Lower leg skin (tissue), 4 donors: ENCODE measurements around the gene LASP1NB.

ENCODE experiments used
- DNase-seq, 2 donors: peaks; one replicate each; pipeline ENCODE4 v3.0.0-alpha.2; 2019; ENCODE audit warnings: low spot score in 2 of 2
- H3K4me3 ChIP-seq: fragments of 200-600 bp; sonication (generic); 2 replicates; pipeline ENCODE4 v1.5.1; 2017; ENCODE audit warnings: mild to moderate bottlenecking, low read depth; ENCODE audit not compliant: poor library complexity, severe bottlenecking
- CTCF ChIP-seq, 3 donors: fragments of 450-650 bp; IDR thresholded peaks; one replicate each; pipeline ENCODE4 v1.5.1; 2016; ENCODE audit warnings: antibody characterized with exemption in 3 of 3, mild to moderate bottlenecking in 3 of 3, moderate library complexity in 2 of 3
- POLR2A ChIP-seq, 2 donors: fragments of 450-650 bp; IDR thresholded peaks; one replicate each; pipeline ENCODE4 v1.6.1; 2016 to 2017; ENCODE audit warnings: antibody characterized with exemption in 2 of 2, mild to moderate bottlenecking in 1 of 2, moderate library complexity in 1 of 2
- WGBS, 2 donors: methylation state at CpG; one replicate each; pipeline ENCODE4 v1.1.5; 2018; 5-methylcytosine and 5-hydroxymethylcytosine counted together
- intact Hi-C: fragments of 100-400 bp; cut with DNase I; formaldehyde crosslinking; loops from one replicate; pipeline ENCODE4 v1.15.0; 2023; ENCODE audit warnings: low total_unique reads

The LASP1NB gene

GRCh38 chr17:38889745-38890409 lies 35.5 kb upstream of the LASP1NB start:
- intact Hi-C loops, result no loop called here
- TF ChIP-seq POLR2A (IDR thresholded peaks at IDR 0.05) (no peak), CTCF (IDR thresholded peaks at IDR 0.05) (no peak)
- no peak for DNase-seq
- 82 to 83% methylated on average over 12 of the region's 12 CpGs for WGBS, 2 donors
- no peak overlapping the region for H3K4me3 ChIP-seq

- TF ChIP-seq POLR2A (IDR thresholded peaks at IDR 0.05) (no peak), CTCF (IDR thresholded peaks at IDR 0.05) (no peak)
- H3K4me3 ChIP-seq, result no peak overlapping the region
- no peak for DNase-seq
- intact Hi-C loops, result no loop called here
- 82 to 85% methylated on average over 8 of the region's 8 CpGs for WGBS, 2 donors
Observed at GRCh38 chr17:38890410-38890746, 35.0 kb upstream of the LASP1NB start.

- TF ChIP-seq CTCF (IDR thresholded peaks at IDR 0.05) (no peak), POLR2A (IDR thresholded peaks at IDR 0.05) (no peak)
- WGBS, 2 donors, result 80 to 81% methylated on average over 8 of the region's 8 CpGs
- intact Hi-C loops, result no loop called here
- no peak overlapping the region for H3K4me3 ChIP-seq
- DNase-seq, result no peak
Observed at GRCh38 chr17:38891441-38891840, 34.0 kb upstream of the LASP1NB start.

GRCh38 chr17:38892083-38892482 lies 33.3 kb upstream of the LASP1NB start:
- WGBS, 2 donors, result 83 to 89% methylated on average over 4 of the region's 4 CpGs
- no peak overlapping the region for H3K4me3 ChIP-seq
- intact Hi-C loops, result no loop called here
- no peak for TF ChIP-seq CTCF (IDR thresholded peaks at IDR 0.05)
- no peak for TF ChIP-seq POLR2A (IDR thresholded peaks at IDR 0.05)
- no peak for DNase-seq

GRCh38 chr17:38892620-38893019 lies 32.8 kb upstream of the LASP1NB start:
- DNase-seq, result no peak
- H3K4me3 ChIP-seq, result no peak overlapping the region
- WGBS, 2 donors, result 86 to 92% methylated on average over 12 to 13 of the region's 13 CpGs
- intact Hi-C loops, result no loop called here
- TF ChIP-seq POLR2A (IDR thresholded peaks at IDR 0.05), result no peak
- TF ChIP-seq CTCF (IDR thresholded peaks at IDR 0.05), result no peak

- WGBS, 2 donors, result 77 to 85% methylated on average over 3 to 5 of the region's 5 CpGs
Observed at GRCh38 chr17:38893113-38893512, 32.3 kb upstream of the LASP1NB start.

More at GRCh38 chr17:38893113-38893512, 32.3 kb upstream of the LASP1NB start:
- no peak for DNase-seq
- TF ChIP-seq CTCF (IDR thresholded peaks at IDR 0.05), result no peak
- intact Hi-C loops, result no loop called here
- H3K4me3 ChIP-seq, result no peak overlapping the region
